ENCODE measurements around the gene NSRP1. TPM values are rescaled to one million over a fixed set of nuclear protein-coding genes. Genes with fewer than 3 reads are reported as not detected.
"Not testable (repeated sequence)": the region's sequence is repeated elsewhere in the genome, so short reads cannot be mapped to it uniquely, and the experiment has no call there.

NSRP1 gene, protein sequence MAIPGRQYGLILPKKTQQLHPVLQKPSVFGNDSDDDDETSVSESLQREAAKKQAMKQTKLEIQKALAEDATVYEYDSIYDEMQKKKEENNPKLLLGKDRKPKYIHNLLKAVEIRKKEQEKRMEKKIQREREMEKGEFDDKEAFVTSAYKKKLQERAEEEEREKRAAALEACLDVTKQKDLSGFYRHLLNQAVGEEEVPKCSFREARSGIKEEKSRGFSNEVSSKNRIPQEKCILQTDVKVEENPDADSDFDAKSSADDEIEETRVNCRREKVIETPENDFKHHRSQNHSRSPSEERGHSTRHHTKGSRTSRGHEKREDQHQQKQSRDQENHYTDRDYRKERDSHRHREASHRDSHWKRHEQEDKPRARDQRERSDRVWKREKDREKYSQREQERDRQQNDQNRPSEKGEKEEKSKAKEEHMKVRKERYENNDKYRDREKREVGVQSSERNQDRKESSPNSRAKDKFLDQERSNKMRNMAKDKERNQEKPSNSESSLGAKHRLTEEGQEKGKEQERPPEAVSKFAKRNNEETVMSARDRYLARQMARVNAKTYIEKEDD
- 10 to 100 TPM in 2 of 3 donors, 1 to 10 TPM in 1; 5.0 to 38.8 (median 14.3) TPM for polyA plus RNA-seq

DNA sequence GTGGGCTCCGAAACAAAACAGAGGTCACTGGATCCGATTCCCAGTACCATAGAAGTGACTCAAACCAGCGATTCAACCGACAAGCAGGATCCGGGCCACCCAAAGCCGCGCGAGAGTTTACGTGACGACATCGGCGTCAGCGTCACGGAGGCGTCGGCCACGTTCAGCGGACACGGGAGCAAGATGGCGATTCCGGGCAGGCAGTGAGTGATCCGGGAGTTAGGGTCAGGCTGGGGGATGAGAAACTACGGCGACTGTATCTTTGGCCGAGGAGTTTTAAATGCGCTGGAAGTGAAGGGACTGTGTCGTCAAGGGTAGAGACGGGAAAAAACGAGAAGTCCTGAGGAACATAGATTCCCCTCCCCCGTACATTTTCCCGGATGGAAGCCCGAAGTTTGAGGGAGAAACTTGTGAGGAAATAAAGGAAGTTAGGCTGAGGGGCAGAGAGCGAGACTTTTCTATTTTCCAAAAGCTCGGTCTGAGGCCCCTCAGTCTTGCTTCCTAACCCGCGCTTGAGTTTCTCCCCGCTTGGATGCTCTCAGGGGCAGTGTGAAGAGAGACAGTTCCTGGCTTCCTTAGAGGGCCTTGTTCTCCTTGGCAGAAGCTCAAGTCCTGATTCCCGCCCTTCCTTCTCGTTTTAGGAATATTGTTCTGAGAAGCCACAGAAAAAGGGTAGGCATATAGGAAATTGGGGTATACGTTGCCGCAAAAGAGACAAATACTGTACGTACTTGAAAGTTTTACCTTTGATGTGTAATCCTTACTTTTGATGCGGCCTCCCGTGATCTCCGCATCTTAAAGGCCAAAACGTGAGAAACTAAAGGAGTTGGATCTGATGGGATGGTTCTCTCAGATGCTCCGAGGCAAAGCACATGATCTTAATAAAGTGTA, at the start of gene NSRP1:
TSS of gene NSRP1 (plus strand) at position 156 of the 891 bp plus-strand sequence. CDS start at position 184, 28 bp downstream.
- Mint-ChIP-seq H3K4me1 (peaks cover 48 to 68% of the 10 kb centered on the region in 2 donors), H3K36me3 (peaks cover 0 to 5% (median 4%) of the 10 kb centered on the region in 3 donors), H3K9me3 (no peaks in the 10 kb centered on the region), H3K27ac (peak within 1 kb of the TSS; percentile 99 to 100 (median 100)), H3K4me3 (peak within 1 kb of the TSS; percentile 96 to 100 (median 98)), H3K27me3 (ENCODE audit: low read depth in 3 of 3) (peaks cover 0 to 14% (median 7%) of the 10 kb centered on the region in 3 donors)
- peak; percentile 87 to 89 (median 89) for DNase-seq

DNA sequence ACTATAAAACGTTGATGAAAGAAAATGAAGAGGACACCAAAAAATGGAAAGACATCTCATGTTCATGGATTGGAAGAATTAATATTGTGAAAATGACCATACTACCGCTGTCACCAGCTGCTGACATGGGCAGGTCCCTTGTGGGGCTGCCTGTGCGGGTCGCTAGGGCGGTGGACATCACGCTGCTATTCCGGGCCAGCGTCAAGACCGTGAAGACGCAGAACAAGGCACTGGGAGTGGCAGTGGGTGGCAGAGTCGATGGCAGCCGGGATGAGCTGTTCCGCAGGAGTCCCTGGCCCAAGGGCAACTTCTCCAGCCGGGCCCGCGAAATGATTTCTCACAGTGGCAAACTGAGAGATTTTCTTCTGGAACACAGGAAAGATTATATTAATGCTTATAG, 48.2 kb upstream of the NSRP1 start:
- H3K4me3 Mint-ChIP-seq, result no peak overlapping the region
- H3K4me1 Mint-ChIP-seq, result no peaks in the 10 kb centered on the region
- peaks cover 22 to 31% (median 25%) of the 10 kb centered on the region in 6 donors for H3K9me3 Mint-ChIP-seq
- H3K27me3 Mint-ChIP-seq (ENCODE audit: low read depth in 3 of 3), result peaks cover 6 to 14% (median 8%) of the 10 kb centered on the region in 3 donors
- no peak overlapping the region for H3K27ac Mint-ChIP-seq
- DNase-seq, result no peak
- H3K36me3 Mint-ChIP-seq, result peaks cover 5 to 20% (median 13%) of the 10 kb centered on the region in 3 donors

DNA sequence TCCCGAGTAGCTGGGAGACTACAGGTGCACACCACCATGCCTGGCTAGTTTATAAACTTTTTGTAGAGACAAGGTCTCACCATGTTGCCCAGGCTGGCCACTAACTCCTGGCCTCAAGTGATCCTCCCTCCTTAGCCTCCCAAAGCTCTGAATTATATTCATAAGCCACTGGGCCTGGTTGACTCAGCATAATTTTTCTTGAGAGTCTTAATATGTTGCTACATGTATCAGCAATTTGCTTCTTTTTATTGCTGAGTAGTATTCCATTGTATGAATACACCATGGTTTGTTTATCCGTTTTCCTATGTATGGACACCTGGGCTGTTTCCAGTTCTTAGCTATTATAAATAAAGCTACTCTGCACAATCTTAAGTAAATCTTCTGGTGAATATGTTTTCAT, 42.4 kb upstream of the NSRP1 start:
- Mint-ChIP-seq H3K27me3 (ENCODE audit: low read depth in 3 of 3) (peaks cover 3 to 7% (median 3%) of the 10 kb centered on the region in 3 donors), H3K4me1 (no peaks in the 10 kb centered on the region), H3K4me3 (no peak overlapping the region), H3K36me3 (no peaks in the 10 kb centered on the region), H3K9me3 (peaks cover 0 to 4% (median 0%) of the 10 kb centered on the region in 6 donors), H3K27ac (no peak overlapping the region)
- no peak for DNase-seq

DNA sequence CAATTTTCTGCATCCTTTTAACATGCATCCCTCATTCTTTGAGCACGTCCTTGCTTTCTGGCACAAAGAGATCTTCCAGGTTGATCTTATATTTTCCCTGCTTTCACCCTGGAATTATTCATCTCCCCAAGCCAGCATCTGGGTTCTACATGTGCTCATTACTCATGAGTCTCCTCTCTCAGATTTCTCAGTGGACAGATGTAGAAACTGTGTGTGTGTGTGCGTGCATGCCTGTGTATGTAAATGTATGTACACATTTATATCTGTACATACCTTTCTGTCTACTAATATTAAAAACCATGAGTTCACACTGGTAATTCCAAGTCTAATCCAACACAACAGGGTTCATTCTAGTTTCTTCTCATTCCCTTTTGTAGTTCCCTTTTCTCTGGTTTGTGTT, 41.9 kb upstream of the NSRP1 start:
- Mint-ChIP-seq H3K36me3 (no peaks in the 10 kb centered on the region), H3K4me1 (no peaks in the 10 kb centered on the region), H3K27me3 (ENCODE audit: low read depth in 3 of 3) (peaks cover 3 to 8% (median 3%) of the 10 kb centered on the region in 3 donors), H3K27ac (no peak overlapping the region), H3K9me3 (peaks cover 0 to 4% (median 0%) of the 10 kb centered on the region in 6 donors), H3K4me3 (no peak overlapping the region)
- no peak for DNase-seq

DNA sequence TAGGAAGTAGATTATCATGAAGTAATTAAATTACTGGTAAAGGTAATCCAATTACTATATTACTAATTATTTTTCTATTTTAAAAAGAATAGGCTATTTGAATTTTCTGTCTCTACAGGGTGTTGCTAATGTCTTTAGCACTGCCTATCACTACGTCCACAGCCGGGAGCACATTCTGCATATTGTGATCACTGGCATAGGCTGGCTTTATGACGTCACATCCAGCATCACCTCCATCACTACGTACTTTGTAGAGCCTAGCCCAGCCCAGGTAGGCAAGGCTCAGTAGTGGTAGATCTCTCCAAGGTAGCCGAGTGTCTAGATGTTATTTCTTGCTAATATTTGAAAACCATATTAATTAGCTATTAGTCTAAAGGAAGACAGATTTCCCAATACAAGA, 33.8 kb upstream of the NSRP1 start:
- no peaks in the 10 kb centered on the region for H3K4me1 Mint-ChIP-seq
- no peaks in the 10 kb centered on the region for H3K9me3 Mint-ChIP-seq
- no peak overlapping the region for H3K27ac Mint-ChIP-seq
- no peak overlapping the region for H3K4me3 Mint-ChIP-seq
- H3K27me3 Mint-ChIP-seq (ENCODE audit: low read depth in 3 of 3), result peaks cover 0 to 12% (median 2%) of the 10 kb centered on the region in 3 donors
- no peaks in the 10 kb centered on the region for H3K36me3 Mint-ChIP-seq
- no peak for DNase-seq

DNA sequence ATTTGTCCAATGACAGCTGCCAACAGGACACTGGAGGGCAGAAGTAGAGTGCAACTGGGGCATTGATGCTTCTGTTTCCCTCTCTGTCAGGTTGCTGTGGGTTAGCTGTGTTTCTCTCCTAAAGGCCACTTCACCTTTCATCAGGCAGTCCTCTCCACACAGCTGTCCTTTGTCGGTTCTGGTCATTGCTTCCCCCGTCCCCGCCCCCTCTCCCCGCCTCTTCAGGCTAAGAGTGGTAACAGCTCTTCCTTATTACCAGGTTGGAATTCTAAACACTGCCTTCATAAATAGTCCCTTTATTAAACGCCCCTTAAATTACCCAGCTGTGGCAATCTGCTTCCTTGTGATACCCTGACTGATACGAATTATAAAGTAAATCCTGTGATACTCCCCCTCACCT, 31.8 kb upstream of the NSRP1 start:
- Mint-ChIP-seq H3K4me1 (no peaks in the 10 kb centered on the region), H3K27me3 (ENCODE audit: low read depth in 3 of 3) (peaks cover 2 to 10% (median 5%) of the 10 kb centered on the region in 3 donors), H3K9me3 (no peaks in the 10 kb centered on the region), H3K36me3 (no peaks in the 10 kb centered on the region), H3K4me3 (no peak overlapping the region), H3K27ac (peak overlapping the region in 1 of 6 donors; percentile 69)
- no peak for DNase-seq

DNA sequence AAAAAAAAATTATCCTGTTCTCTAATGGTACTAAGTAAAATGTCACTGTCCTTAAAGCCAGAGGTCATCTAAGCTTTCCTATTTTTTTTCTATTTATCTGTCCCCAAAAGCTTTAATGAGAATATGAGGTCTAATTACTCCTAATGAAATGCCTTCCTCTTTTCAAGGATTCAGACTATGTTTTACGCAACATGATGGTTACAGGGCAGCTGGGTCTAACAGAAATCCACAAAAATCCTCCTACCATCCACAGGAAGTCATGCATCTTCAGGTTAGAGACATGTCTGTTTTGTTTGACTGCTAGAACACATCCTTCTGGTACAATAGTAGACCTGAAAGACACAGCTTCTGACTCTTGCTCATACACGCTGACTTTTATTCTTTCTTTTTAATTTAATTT, 29.7 kb upstream of the NSRP1 start:
- H3K27me3 Mint-ChIP-seq (ENCODE audit: low read depth in 3 of 3), result peaks cover 6 to 15% (median 8%) of the 10 kb centered on the region in 3 donors
- no peaks in the 10 kb centered on the region for H3K4me1 Mint-ChIP-seq
- H3K9me3 Mint-ChIP-seq, result no peaks in the 10 kb centered on the region
- no peak for DNase-seq
- H3K4me3 Mint-ChIP-seq, result no peak overlapping the region
- no peak overlapping the region for H3K27ac Mint-ChIP-seq
- H3K36me3 Mint-ChIP-seq, result no peaks in the 10 kb centered on the region

DNA sequence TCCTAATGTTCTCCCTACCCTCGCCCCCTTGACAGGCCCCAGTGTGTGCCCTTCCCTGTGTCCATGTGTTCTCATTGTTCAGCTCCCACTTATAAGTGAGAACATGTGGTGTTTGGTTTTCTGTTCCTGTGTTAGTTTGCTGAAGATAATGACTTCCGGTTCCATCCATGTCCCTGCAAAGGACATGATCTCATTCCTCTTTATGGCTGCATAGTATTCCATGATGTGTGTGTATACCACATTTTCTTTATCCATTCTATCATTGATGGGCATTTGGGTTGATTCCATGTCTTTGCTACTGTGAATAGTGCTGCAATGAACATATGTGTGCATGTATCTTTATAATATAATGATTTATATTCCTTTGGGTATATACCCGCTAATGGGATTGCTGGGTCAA, 29.2 kb upstream of the NSRP1 start:
- H3K36me3 Mint-ChIP-seq, DNase-seq, H3K4me3 Mint-ChIP-seq, H3K27ac Mint-ChIP-seq, H3K9me3 Mint-ChIP-seq, H3K4me1 Mint-ChIP-seq: not testable (repeated sequence)
- H3K27me3 Mint-ChIP-seq (ENCODE audit: low read depth in 3 of 3), result peaks cover 6 to 15% (median 8%) of the 10 kb centered on the region in 3 donors

DNA sequence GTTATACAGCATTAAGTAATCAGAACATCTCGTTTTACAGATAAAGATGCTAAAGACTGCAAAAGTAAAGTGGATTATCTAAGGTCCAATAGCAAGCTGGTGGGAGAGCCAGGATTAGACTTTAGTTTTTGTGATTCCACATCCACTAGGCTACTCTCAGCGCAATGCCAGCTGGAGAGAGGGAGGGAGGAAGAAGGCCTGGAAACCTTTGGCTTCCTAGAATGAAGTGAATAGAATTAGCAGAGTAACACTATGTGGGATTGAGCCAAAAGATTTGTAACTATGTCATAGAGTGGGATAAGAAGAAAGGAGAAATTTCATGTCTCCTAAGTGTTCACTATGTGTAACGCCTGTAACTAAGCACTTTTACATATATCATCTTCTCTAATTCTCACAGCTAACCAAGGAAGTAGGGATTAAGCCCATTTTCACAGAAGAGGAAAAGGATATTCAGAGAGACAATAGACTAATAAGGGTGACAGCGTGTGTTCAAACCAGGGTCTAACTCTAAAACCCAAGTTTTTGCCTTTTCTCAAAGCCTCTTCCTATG, 25.4 kb upstream of the NSRP1 start:
- peaks cover 9 to 16% (median 16%) of the 10 kb centered on the region in 3 donors for H3K27me3 Mint-ChIP-seq (ENCODE audit: low read depth in 3 of 3)
- no peaks in the 10 kb centered on the region for H3K36me3 Mint-ChIP-seq
- DNase-seq, result no peak

DNA sequence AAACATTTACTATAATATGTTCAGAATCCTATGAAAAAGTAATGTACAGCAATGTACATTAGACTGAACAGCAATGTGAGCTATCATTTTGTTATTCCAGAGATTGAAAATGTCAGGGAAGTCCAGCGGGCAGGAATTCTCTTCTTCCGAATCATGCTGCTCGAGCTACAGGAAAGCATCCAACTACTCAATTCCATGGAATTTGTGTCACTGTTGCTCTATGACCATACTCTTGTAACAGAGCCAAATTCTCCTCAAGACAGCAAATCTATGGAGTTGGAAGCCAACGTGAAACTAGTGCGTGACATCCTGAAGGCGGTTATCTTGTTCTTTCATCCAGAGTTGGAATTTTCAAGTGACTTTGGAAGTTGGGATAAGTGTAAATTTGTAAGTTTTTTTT, 24.8 kb upstream of the NSRP1 start:
- Mint-ChIP-seq H3K27ac (no peak overlapping the region), H3K4me3 (no peak overlapping the region), H3K27me3 (ENCODE audit: low read depth in 3 of 3) (peaks cover 8 to 16% (median 15%) of the 10 kb centered on the region in 3 donors), H3K9me3 (no peaks in the 10 kb centered on the region), H3K4me1 (peaks cover 7 to 9% of the 10 kb centered on the region in 2 donors), H3K36me3 (no peaks in the 10 kb centered on the region)
- no peak for DNase-seq

More for the DNA sequence above, 25.4 kb upstream of the NSRP1 start:
- Mint-ChIP-seq H3K27ac (no peak overlapping the region), H3K9me3 (no peaks in the 10 kb centered on the region), H3K4me1 (peaks cover 7 to 9% of the 10 kb centered on the region in 2 donors), H3K4me3 (no peak overlapping the region)

DNA sequence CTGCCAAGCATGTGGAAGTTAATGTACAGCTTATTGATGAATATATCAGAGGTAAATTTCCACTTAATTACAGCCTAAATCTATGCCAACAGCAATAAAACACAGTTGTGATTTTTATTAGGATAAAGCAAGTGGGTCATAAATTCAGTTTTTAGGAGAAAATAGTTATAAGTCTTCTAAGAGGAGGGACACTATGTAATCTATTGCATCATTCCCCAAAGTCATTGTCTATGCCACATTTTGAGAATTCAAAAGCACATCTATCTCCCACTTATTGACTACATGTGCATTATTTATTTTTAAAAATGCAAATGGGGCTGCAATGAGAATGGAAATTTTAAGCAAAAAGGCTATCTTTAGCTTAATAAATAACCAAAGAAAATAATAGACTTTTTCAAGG, 23.7 kb upstream of the NSRP1 start:
- peaks cover 9 to 16% (median 15%) of the 10 kb centered on the region in 3 donors for H3K27me3 Mint-ChIP-seq (ENCODE audit: low read depth in 3 of 3)
- H3K27ac Mint-ChIP-seq, result no peak overlapping the region
- H3K4me3 Mint-ChIP-seq, result no peak overlapping the region
- no peak for DNase-seq
- H3K36me3 Mint-ChIP-seq, result no peaks in the 10 kb centered on the region
- no peaks in the 10 kb centered on the region for H3K9me3 Mint-ChIP-seq
- peaks cover 7 to 9% of the 10 kb centered on the region in 2 donors for H3K4me1 Mint-ChIP-seq

DNA sequence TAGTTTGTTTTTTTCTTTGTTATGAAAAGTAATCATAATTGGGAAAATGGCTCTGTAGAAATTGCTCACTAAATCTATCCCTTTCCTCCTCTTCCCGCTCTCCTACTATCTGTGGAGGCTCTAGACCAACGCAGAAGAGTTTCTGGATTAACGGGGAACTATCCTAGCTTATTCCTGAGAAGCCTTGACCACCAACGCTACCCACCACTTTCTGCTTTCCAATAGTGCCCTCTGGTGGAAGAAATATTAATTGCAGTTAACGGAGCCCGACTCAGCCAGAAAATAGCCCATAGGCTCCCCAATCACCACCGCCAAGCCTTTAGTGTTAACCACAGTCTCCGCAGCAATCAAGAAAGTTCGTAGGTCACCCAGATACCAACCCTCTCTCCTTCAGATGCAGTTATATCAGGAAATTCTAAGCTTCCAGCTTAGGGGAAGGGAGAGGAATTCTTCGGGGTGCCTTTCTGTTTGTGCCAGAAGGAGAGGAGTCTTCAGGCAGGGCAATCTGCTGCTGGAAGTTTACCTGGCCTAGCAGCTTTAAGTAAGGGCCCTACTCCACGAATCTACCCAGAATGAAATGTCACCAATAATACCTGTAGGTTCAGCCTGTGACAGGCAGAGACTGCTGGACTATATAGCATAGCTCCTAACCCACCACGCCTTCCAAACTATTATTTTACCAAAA, 23.0 kb upstream of the NSRP1 start:
- no peak overlapping the region for H3K27ac Mint-ChIP-seq

More for the DNA sequence above, 23.0 kb upstream of the NSRP1 start:
- H3K4me3 Mint-ChIP-seq, result no peak overlapping the region
- peaks cover 9 to 18% (median 15%) of the 10 kb centered on the region in 3 donors for H3K27me3 Mint-ChIP-seq (ENCODE audit: low read depth in 3 of 3)
- DNase-seq, result peak; percentile 53 to 63 (median 59)
- H3K9me3 Mint-ChIP-seq, result no peaks in the 10 kb centered on the region
- H3K4me1 Mint-ChIP-seq, result peaks cover 7 to 9% of the 10 kb centered on the region in 2 donors
- H3K36me3 Mint-ChIP-seq, result no peaks in the 10 kb centered on the region

Data from immature natural killer cell (primary cell).